AG09309 (cell line): Measurements from ENCODE around the gene MBL2.

Experiments
- DNase-seq: peaks from one replicate; pipeline ENCODE4 v3.0.0-alpha.2; 2010; ENCODE audit warnings: low read depth
- H3K4me3 ChIP-seq: 2 replicates; pipeline ENCODE4 v1.5.1; 2011; ENCODE audit warnings: mild to moderate bottlenecking, low read depth, low read length, moderate library complexity; ENCODE audit not compliant: control insufficient read depth
- TF ChIP-seq, protein P1 (sequence below): IDR thresholded peaks from 2 replicates; pipeline ENCODE4 v1.5.1; 2011; ENCODE audit warnings: mild to moderate bottlenecking, low read depth, low read length, inconsistent platforms; ENCODE audit not compliant: insufficient read depth, control insufficient read depth; ENCODE audit errors: missing control alignments

MBL2 gene

DNA sequence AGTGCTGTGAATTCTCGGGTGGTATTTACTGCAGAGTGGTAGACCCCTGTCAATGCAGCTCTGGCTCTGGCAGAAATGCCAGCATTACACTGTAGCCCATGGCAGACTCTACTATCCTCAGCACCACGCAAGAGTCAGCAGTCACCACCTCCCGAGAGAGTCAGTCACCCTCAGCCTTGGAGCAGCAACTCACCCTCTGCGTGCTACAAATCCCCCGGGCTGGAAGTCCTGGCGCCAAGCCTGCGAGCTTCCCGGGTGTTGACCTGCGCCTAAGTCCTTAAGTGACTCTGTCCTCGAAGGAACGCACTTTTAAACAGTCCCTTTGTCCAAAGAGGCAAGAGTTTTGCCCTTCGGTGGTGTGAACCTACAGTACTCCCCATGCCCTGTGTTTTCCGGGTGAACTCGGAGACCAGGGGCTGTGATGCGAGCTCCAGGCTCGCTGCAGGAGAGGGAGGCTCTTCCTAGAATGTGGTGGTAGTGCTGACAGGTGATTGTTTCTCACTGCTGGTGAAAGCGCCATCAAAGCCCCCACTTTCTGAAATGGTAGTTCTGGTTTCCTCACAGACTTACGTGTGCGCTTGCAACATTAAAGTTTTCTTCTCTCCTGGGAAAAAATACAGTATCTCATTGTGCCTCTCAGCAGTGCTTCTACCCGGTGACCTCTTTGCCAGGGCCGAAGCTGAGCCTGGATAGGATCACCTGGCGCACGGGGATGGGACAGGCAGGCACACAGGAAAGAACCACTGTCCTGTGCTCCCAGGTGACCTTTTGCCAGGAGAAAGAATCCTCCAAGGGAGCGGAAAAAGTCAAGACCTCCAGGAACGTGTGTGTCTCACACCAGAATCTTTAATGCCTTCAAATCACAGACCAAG, 33.1 kb upstream of the MBL2 start:
- no peak overlapping the region for H3K4me3 ChIP-seq
- no peak for DNase-seq
- TF ChIP-seq, protein P1, sequence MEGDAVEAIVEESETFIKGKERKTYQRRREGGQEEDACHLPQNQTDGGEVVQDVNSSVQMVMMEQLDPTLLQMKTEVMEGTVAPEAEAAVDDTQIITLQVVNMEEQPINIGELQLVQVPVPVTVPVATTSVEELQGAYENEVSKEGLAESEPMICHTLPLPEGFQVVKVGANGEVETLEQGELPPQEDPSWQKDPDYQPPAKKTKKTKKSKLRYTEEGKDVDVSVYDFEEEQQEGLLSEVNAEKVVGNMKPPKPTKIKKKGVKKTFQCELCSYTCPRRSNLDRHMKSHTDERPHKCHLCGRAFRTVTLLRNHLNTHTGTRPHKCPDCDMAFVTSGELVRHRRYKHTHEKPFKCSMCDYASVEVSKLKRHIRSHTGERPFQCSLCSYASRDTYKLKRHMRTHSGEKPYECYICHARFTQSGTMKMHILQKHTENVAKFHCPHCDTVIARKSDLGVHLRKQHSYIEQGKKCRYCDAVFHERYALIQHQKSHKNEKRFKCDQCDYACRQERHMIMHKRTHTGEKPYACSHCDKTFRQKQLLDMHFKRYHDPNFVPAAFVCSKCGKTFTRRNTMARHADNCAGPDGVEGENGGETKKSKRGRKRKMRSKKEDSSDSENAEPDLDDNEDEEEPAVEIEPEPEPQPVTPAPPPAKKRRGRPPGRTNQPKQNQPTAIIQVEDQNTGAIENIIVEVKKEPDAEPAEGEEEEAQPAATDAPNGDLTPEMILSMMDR = no peak

DNA sequence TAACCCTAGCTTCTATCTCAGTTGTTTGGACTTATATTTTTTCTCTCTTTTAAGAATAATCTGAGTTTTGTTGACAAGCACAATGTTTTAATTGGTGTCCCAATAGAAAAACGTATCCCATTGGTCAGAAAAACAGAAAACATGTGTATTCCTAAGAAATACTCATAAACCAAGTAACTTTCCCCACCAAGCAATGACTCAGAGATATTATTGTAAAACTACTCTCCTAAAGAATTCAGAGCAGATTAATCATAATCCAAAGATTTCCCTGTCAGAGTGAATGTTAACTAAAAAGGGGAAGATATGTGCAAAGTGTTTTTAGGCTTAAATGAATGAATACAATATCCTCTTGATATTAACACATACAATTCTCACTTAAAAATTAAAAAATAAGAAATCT, 29.4 kb upstream of the MBL2 start:
- TF ChIP-seq, protein P1 = no peak
- no peak overlapping the region for H3K4me3 ChIP-seq
- peak; percentile 23 for DNase-seq

DNA sequence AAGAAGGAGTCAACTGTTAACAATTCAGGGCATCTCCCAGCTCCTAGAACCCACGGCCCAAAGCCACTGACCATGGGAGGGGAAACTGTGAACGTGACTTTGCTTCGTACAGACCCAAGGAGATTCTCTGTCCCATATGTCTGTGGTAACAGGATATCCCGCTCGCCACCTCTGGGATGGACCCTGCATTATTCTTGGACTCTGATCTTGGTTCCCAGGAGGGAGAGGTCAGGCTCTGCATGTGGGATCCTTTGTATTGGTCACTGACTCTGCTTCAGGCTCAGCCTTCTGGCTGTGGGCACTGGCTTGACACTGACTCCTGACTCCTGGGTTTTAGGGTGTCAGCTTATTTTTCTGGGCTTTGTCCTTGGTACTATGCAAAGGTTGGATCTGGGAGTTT, 13.5 kb upstream of the MBL2 start:
- no peak overlapping the region for H3K4me3 ChIP-seq
- TF ChIP-seq, protein P1 = no peak
- DNase-seq = no peak

DNA sequence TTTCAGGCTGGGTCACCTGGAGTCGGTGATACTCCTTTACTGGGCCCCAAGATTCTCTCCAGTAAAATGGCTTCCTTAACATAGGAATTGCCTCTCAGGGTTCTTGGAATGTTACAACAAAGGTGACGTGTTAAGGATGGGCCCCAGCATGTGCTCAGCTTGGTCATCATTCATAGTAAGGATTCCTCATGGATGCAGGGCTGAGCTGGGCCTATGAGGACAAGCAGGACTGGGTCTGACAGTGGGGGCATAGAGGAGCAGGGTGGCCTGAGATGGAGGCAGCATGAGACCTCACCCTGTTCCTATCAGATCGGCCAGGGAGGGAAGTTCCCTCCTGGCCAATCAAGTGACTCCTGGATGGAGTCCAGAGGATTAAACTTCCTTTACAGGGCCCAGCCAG, 12.8 kb upstream of the MBL2 start:
- no peak for DNase-seq
- H3K4me3 ChIP-seq = no peak overlapping the region
- TF ChIP-seq, protein P1 = no peak

DNA sequence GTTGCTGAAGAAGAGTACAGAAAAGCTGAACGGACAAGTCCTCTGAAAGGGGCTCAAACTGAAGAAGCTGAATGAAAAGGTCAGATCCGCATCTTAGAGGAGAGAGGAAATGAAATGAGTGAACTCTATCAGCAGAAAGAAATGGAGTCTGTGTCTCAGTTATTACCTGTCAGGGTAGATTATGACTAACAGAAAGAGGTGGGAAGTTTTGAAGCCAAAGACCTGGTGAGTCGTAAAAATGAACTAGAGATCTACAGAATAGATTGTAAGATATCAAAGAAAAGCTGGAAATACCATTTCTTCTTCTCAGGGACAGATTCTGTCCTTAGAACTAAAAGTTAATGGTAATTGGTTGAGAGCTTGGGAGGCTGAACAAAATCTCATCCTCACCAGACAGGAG, 11.1 kb upstream of the MBL2 start:
- TF ChIP-seq, protein P1 = no peak
- H3K4me3 ChIP-seq = no peak overlapping the region
- no peak for DNase-seq

DNA sequence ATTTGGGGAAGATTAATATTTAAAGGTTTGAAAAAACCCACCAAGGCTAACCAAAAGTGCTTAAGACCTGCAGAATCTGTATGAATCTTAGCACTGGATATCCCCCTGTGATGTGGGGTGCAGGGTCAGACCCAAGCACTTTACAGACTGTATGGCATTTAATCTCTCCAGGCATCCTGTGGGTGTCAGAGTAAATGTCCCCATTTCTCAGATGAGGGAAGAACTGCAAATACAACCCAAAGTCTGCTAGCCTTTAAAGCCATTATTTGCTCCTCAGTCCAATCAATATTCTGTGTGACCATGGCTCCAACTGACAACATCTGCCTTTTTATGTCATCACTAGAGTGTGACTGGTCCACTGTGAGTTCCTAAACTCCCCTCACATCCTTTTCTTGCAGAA, 10.0 kb upstream of the MBL2 start:
- H3K4me3 ChIP-seq = no peak overlapping the region
- TF ChIP-seq, protein P1 = no peak
- DNase-seq = no peak
